ENCODE results near the gene SLC2A13.

DNA sequence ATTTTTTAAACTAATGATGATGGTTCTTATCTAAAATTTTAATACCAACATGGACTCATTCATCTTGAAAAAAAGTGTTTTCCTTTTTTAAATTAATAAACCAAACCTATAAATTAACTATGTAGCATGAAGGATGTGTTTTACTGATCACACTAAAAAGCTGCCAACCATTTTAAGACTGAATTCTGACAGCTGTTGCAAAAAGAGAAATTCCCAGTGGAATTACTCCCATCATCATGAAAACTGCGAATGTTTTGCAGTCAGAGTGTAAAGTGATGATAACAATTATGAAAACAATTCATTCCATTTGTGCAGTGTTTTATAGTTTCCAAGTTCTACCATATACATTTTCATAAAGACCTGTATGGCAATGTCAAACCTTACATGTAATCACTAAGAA lies 232.8 kb downstream of the SLC2A13 start:
- no peak for TF ChIP-seq POLR2A (IDR thresholded peaks at IDR 0.05; ENCODE audit: low read depth, low read length)
- no peak for TF ChIP-seq POLR2AphosphoS5 (IDR thresholded peaks at IDR 0.05; ENCODE audit: low read depth, low read length)
